Activated CD4-positive, alpha-beta memory T cell treated with anti-CD3 and anti-CD28 coated beads, Interleukin-2, amount 10 ng/mL, durations not matched to agents 7 days and 5 days (primary cell): ENCODE results near the gene FAM187B. TPM values are rescaled to one million over a fixed set of nuclear protein-coding genes. Genes with fewer than 3 reads are reported as not detected.
"Not testable (repeated sequence)": the region's sequence is repeated elsewhere in the genome, so short reads cannot be mapped to it uniquely, and the experiment has no call there.

Source experiments
- CTCF ChIA-PET: fragments of 350-600 bp; sonication (Branson Sonifier 250); formaldehyde crosslinking; loops from one replicate; lab custom pipeline; 2021; ENCODE audit warnings: antibody characterized with exemption, inconsistent platforms; lab: Charles Lee
- POLR2A ChIA-PET: fragments of 350-600 bp; sonication (Branson Sonifier 250); formaldehyde crosslinking; loops from one replicate; lab custom pipeline; 2021; ENCODE audit warnings: antibody characterized with exemption; lab: Charles Lee
- DNase-seq: peaks from one replicate; pipeline ENCODE4 v3.0.0-alpha.2; 2020
- H3K27ac Mint-ChIP-seq: one replicate; pipeline ENCODE4 v1.8.0; 2021; ENCODE audit warnings: mild to moderate bottlenecking, mixed read lengths
- H3K27me3 Mint-ChIP-seq: one replicate; pipeline ENCODE4 v1.8.0; 2021; ENCODE audit warnings: mixed read lengths
- H3K36me3 Mint-ChIP-seq: one replicate; pipeline ENCODE4 v1.8.0; 2021; ENCODE audit warnings: low read depth, mixed read lengths
- H3K4me1 Mint-ChIP-seq: one replicate; pipeline ENCODE4 v1.8.0; 2021; ENCODE audit warnings: mixed read lengths
- H3K4me3 Mint-ChIP-seq: one replicate; pipeline ENCODE4 v1.8.0; 2021; ENCODE audit warnings: mild to moderate bottlenecking, mixed read lengths
- H3K9me3 Mint-ChIP-seq: one replicate; pipeline ENCODE4 v1.8.0; 2021; ENCODE audit warnings: mixed read lengths
- total RNA-seq, 2 experiments: library from RNA; stranded (reverse); gene quantifications; one replicate each; pipeline ENCODE4 v1.2.3, GENCODE V29; 2021

FAM187B gene
- total RNA-seq, 2 experiments from 2014 or later: not detected

GRCh38 chr19:35246466-35247092 lies 18.0 kb upstream of the FAM187B start:
- no peak for DNase-seq
- Mint-ChIP-seq H3K4me1 (peaks cover 31% of the 10 kb centered on the region), H3K27me3 (peaks cover 58% of the 10 kb centered on the region), H3K9me3 (peaks cover 18% of the 10 kb centered on the region), H3K4me3 (peak overlapping the region; percentile 57), H3K36me3 (peaks cover 23% of the 10 kb centered on the region), H3K27ac (no peak overlapping the region)
- POLR2A ChIA-PET: no interaction called here
- CTCF ChIA-PET: no interaction called here

DNA sequence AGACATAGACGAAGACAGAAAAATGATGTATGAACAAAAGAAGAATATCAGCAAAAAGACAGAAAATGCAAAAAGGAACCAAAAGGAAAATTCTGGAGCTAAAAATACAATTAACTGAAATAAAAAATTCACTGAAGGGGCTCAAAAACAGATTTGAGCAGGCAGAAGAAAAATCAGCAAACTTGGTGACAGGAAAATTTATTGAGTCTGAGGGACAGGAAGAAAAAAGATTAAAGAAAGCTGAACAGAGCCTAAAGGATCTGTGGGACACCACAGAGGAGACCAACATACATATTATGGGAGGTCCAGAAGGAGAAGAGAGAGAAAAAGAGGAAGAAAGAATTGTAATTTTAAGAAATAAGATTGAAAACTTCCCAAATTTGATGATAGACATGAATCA lies 12.9 kb upstream of the FAM187B start:
- H3K4me1 Mint-ChIP-seq: peaks cover 22% of the 10 kb centered on the region
- peaks cover 34% of the 10 kb centered on the region for H3K36me3 Mint-ChIP-seq
- peaks cover 23% of the 10 kb centered on the region for H3K9me3 Mint-ChIP-seq
- ChIA-PET CTCF (interaction anchor here (0.7 to 2.0 kb wide), 4 partner anchors 35 to 100 kb away, joined by 3 to 8 read pairs (median 3); partner anchors contain the start of gene FXYD5), POLR2A (interaction anchor here (1.0 to 2.9 kb wide), 3 partner anchors 27 to 36 kb away, joined by 3 to 10 read pairs (median 6); partner anchors contain the start of gene USF2)
- no peak for DNase-seq
- H3K27ac Mint-ChIP-seq: no peak overlapping the region
- H3K4me3 Mint-ChIP-seq: no peak overlapping the region
- peaks cover 37% of the 10 kb centered on the region for H3K27me3 Mint-ChIP-seq

- Mint-ChIP-seq H3K36me3 (peaks cover 31% of the 10 kb centered on the region), H3K27me3 (peaks cover 29% of the 10 kb centered on the region), H3K9me3 (peaks cover 16% of the 10 kb centered on the region), H3K4me3 (peak overlapping the region; percentile 13), H3K27ac (peak overlapping the region; percentile 75), H3K4me1 (peaks cover 22% of the 10 kb centered on the region)
- ChIA-PET POLR2A (interaction anchor here (0.8 to 2.9 kb wide), 5 partner anchors 24 to 38 kb away, joined by 3 to 10 read pairs (median 6); partner anchors contain the start of gene USF2), CTCF (interaction anchor here (1.2 to 2.0 kb wide), 2 partner anchors 34 to 99 kb away, joined by 3 to 8 read pairs; no protein-coding TSS in a partner anchor)
- peak; percentile 15 for DNase-seq
Measured at GRCh38 chr19:35240327-35240726, 11.8 kb upstream of the FAM187B start.

DNA sequence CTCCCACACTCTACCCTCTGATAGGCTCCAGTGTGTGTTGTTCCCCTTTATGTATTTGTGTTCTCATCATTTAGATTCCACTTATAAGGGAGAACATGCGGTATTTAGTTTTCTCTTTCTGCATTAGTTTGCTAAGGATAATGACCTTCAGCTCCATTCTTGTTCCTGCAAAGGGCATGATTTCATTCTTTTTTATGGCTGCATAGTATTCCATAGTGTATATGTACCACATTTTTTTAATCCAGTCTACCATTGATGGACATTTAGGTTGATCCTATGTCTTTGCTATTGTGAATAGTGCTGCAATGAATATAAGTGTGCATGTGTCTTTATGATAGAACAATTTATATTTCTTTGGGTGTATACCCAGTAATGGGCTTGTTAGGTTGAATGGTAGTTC lies 11.1 kb upstream of the FAM187B start:
- DNase-seq, H3K27ac Mint-ChIP-seq, H3K4me3 Mint-ChIP-seq: not testable (repeated sequence)
- Mint-ChIP-seq H3K9me3 (peaks cover 16% of the 10 kb centered on the region), H3K4me1 (peaks cover 25% of the 10 kb centered on the region), H3K27me3 (peaks cover 28% of the 10 kb centered on the region), H3K36me3 (peaks cover 28% of the 10 kb centered on the region)
- POLR2A ChIA-PET: interaction anchor here (0.8 to 2.9 kb wide), 4 partner anchors 25 to 37 kb away, joined by 3 to 10 read pairs (median 5); no protein-coding TSS in a partner anchor
- CTCF ChIA-PET: interaction anchor here (2.0 kb wide), 1 partner anchor 98 kb away, joined by 8 read pairs; no protein-coding TSS in a partner anchor

DNA sequence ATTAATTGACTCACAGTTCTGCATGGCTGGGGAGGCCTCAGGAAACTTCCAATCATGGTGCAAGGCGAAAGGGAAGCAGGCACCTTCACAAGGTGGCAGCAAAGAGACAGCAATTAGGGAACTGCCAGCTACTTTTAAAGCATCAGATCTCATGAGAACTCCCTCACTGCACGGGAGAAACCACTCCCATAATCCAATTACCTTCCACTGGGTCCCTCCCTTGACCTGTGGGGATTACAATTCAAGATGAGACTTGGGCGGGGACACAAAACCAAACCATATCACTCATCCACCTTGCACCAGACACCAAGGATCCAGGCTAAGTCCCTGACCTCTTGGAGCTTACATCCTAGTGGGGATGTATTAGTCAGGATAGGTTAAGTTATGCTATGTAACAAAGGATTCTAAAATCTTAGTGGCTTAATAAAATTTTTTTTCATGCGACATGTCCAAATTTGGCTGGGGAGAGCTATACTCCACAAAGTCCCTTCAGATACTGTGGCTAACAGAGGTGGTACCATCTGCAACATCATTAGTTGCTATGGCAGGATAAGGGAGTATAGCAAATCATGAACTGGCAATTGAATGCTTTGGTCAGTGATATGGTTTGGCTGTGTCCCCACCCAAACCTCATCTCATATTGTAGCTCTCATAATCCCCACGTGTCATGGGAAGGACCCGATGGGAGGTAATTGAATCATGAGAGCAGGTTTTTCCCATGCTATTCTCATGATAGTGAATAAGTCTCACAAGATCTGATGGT lies 8.3 kb upstream of the FAM187B start:
- DNase-seq: peak; percentile 30
- Mint-ChIP-seq H3K9me3 (peaks cover 9% of the 10 kb centered on the region), H3K4me1 (peaks cover 25% of the 10 kb centered on the region), H3K36me3 (peaks cover 14% of the 10 kb centered on the region), H3K27me3 (peaks cover 14% of the 10 kb centered on the region), H3K4me3 (no peak overlapping the region), H3K27ac (no peak overlapping the region)
- CTCF ChIA-PET: interaction anchor here (0.9 to 1.1 kb wide), 2 partner anchors 24 to 96 kb away, joined by 3 read pairs; no protein-coding TSS in a partner anchor
- POLR2A ChIA-PET: interaction anchor here (0.7 kb wide), 1 partner anchor 33 kb away, joined by 3 read pairs; no protein-coding TSS in a partner anchor

GRCh38 chr19:35232912-35233311 lies 4.4 kb upstream of the FAM187B start:
- Mint-ChIP-seq H3K36me3 (no peaks in the 10 kb centered on the region), H3K9me3 (peaks cover 3% of the 10 kb centered on the region), H3K4me3 (no peak overlapping the region), H3K4me1 (peaks cover 8% of the 10 kb centered on the region), H3K27ac (no peak overlapping the region), H3K27me3 (peaks cover 8% of the 10 kb centered on the region)
- no peak for DNase-seq
- ChIA-PET POLR2A (no interaction called here), CTCF (interaction anchor here (0.8 kb wide), 1 partner anchor 91 kb away, joined by 3 read pairs; no protein-coding TSS in a partner anchor)

DNA sequence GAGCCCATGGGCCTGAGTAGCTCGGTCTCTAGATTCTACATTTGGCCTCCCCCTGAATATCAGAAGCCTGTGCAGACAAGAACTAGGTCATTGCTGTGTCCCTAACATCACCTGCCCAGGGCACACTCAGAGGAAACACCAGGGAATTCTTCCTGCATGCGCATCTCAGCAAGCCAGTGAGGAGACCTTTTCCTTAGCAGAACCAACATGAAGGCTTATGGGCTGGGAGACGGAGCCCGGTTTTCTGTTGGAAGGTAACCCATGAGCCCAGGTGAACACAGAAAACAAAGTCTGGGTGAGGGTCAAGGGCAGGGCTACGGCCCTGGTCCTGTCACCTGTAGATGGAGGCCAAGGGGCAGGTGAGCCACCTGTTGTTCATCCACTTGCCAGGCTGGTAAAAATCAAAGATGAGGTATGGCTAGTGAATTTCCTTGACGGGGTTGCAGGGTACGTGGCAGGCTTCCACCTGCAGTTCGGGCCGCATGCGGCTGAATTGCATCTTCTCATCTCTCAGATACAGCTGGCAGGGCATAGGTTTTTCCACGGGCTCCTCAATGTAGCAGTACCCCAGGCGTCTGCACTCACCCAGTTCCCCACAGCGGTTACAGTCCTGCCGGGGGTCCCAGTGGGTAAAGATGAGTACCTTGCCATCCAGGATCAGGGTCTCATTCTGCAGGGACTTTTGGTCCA lies 3.6 kb upstream of the FAM187B start:
- POLR2A ChIA-PET: no interaction called here

DNA sequence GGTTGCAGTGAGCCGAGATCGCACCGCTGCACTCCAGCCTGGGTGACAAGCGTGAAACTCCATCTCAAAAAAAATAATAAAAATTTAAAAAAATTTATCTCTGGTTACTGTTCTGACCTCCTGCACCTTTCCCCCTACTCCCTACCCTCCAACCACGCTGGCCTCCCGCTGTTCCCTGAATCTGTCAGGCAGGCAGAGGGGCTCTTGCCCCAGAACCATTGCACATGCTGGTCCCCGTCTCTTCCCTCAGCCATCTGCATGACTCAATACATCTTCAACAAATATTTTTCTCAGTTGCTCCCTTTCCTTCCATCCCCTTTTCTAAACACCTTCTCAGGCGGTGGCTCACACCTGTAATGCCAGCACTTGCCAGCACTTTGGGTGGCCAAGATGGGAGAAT lies 1.1 kb upstream of the FAM187B start:
- H3K36me3 Mint-ChIP-seq: no peaks in the 10 kb centered on the region
- H3K9me3 Mint-ChIP-seq: no peaks in the 10 kb centered on the region
- no peak for DNase-seq
- H3K4me3 Mint-ChIP-seq: no peak overlapping the region
- CTCF ChIA-PET: no interaction called here
- peaks cover 5% of the 10 kb centered on the region for H3K4me1 Mint-ChIP-seq
- POLR2A ChIA-PET: no interaction called here
- peaks cover 6% of the 10 kb centered on the region for H3K27me3 Mint-ChIP-seq
- no peak overlapping the region for H3K27ac Mint-ChIP-seq

More for the DNA sequence above, 3.6 kb upstream of the FAM187B start:
- Mint-ChIP-seq H3K9me3 (peaks cover 3% of the 10 kb centered on the region), H3K4me3 (no peak overlapping the region), H3K27me3 (peaks cover 8% of the 10 kb centered on the region), H3K36me3 (no peaks in the 10 kb centered on the region), H3K27ac (no peak overlapping the region), H3K4me1 (peaks cover 8% of the 10 kb centered on the region)
- DNase-seq: no peak
- CTCF ChIA-PET: no interaction called here

- Mint-ChIP-seq H3K4me3 (no peak overlapping the region), H3K36me3 (no peaks in the 10 kb centered on the region), H3K4me1 (peaks cover 13% of the 10 kb centered on the region), H3K27me3 (peaks cover 2% of the 10 kb centered on the region), H3K27ac (no peak overlapping the region), H3K9me3 (peaks cover 4% of the 10 kb centered on the region)
- ChIA-PET CTCF (no interaction called here), POLR2A (no interaction called here)
- DNase-seq: no peak
Measured at GRCh38 chr19:35226748-35227147, 1.8 kb downstream of the FAM187B start.

DNA sequence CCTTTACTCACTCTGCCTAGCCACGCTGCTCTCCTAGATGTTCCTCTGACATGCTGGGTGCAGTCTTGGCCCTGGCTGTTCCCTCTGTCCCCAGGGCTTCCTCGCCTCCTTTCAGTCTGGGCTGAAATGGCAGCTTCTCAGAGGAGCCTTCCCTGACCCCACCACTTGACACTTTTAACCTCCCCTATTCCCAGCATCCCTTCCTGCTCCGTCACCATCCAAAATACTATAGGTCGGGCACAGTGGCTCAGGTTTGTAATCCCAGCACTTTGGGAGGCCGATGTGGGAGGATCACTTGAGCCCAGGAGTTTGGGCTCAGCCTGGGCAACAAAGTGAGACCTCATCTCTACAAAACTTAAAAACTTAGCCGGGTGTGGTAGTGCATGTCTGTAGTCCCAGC lies 2.6 kb downstream of the FAM187B start:
- ChIA-PET POLR2A (no interaction called here), CTCF (no interaction called here)
- peaks cover 2% of the 10 kb centered on the region for H3K27me3 Mint-ChIP-seq
- H3K4me1 Mint-ChIP-seq: peaks cover 13% of the 10 kb centered on the region
- no peaks in the 10 kb centered on the region for H3K36me3 Mint-ChIP-seq
- no peak overlapping the region for H3K4me3 Mint-ChIP-seq
- H3K27ac Mint-ChIP-seq: no peak overlapping the region
- DNase-seq: no peak
- H3K9me3 Mint-ChIP-seq: peaks cover 4% of the 10 kb centered on the region

- POLR2A ChIA-PET: interaction anchor here (1.2 kb wide), 1 partner anchor 13 kb away, joined by 3 read pairs; no protein-coding TSS in a partner anchor
- no peak for DNase-seq
- H3K36me3 Mint-ChIP-seq: no peaks in the 10 kb centered on the region
- no peak overlapping the region for H3K4me3 Mint-ChIP-seq
- H3K27ac Mint-ChIP-seq: no peak overlapping the region
- H3K9me3 Mint-ChIP-seq: peaks cover 7% of the 10 kb centered on the region
- peaks cover 21% of the 10 kb centered on the region for H3K4me1 Mint-ChIP-seq
- H3K27me3 Mint-ChIP-seq: peaks cover 2% of the 10 kb centered on the region
- CTCF ChIA-PET: no interaction called here
Measured at GRCh38 chr19:35224681-35225571, 3.6 kb downstream of the FAM187B start.
